Progenitor cell of endocrine pancreas (in vitro differentiated cells): ENCODE data around the gene CCDC190. TPM values are rescaled to one million over a fixed set of nuclear protein-coding genes. Genes with fewer than 3 reads are reported as not detected.

Source experiments
- DNase-seq: peaks from one replicate; pipeline ENCODE4 v3.0.0; 2021; ENCODE audit warnings: low spot score; ENCODE audit not compliant: unreplicated experiment
- H3K27ac Mint-ChIP-seq: 2 replicates; pipeline ENCODE4 v1.8.0; 2021; ENCODE audit warnings: mild to moderate bottlenecking, moderate library complexity, mixed read lengths
- H3K27me3 Mint-ChIP-seq: 2 replicates; pipeline ENCODE4 v1.8.0; 2021; ENCODE audit warnings: mixed read lengths
- H3K36me3 Mint-ChIP-seq: 2 replicates; pipeline ENCODE4 v1.8.0; 2022; ENCODE audit warnings: mixed read lengths; ENCODE audit not compliant: insufficient read depth
- H3K4me1 Mint-ChIP-seq: 2 replicates; pipeline ENCODE4 v1.8.0; 2021; ENCODE audit warnings: low read depth, mixed read lengths
- H3K4me3 Mint-ChIP-seq: 2 replicates; pipeline ENCODE4 v1.8.0; 2021; ENCODE audit warnings: low read depth, mild to moderate bottlenecking, moderate library complexity, mixed read lengths
- H3K9me3 Mint-ChIP-seq: 2 replicates; pipeline ENCODE4 v1.8.0; 2021; ENCODE audit warnings: low read depth, mixed read lengths
- CTCF ChIP-seq: fragments of 200-600 bp; sonication (generic); IDR thresholded peaks from one replicate; pipeline ENCODE4 v1.5.0; 2021; ENCODE audit warnings: antibody characterized with exemption, mild to moderate bottlenecking; ENCODE audit not compliant: unreplicated experiment
- total RNA-seq: library from RNA; stranded (reverse); gene quantifications from 2 replicates; pipeline ENCODE4 v1.2.1, GENCODE V29; 2021

Gene CCDC190
- total RNA-seq, 1 donor from 2014 or later: 0.19 TPM

- peaks cover 18% of the 10 kb centered on the region for H3K36me3 Mint-ChIP-seq
- no peak overlapping the region for H3K27ac Mint-ChIP-seq
- peaks cover 8% of the 10 kb centered on the region for H3K4me1 Mint-ChIP-seq
- DNase-seq: no peak
- TF ChIP-seq CTCF: no peak
- no peak overlapping the region for H3K4me3 Mint-ChIP-seq
- no peaks in the 10 kb centered on the region for H3K27me3 Mint-ChIP-seq
- H3K9me3 Mint-ChIP-seq: peaks cover 29% of the 10 kb centered on the region
These were observed 8.0 kb upstream of the CCDC190 start for GRCh38 chr1:162868972-162869371.

GRCh38 chr1:162861625-162862024 lies 650 bp upstream of the CCDC190 start:
- no peak for DNase-seq
- Mint-ChIP-seq H3K4me3 (no peak overlapping the region), H3K36me3 (no peaks in the 10 kb centered on the region), H3K4me1 (peaks cover 17% of the 10 kb centered on the region), H3K27me3 (peaks cover 1% of the 10 kb centered on the region), H3K27ac (peak overlapping the region; percentile 57), H3K9me3 (no peaks in the 10 kb centered on the region)
- TF ChIP-seq CTCF: no peak

GRCh38 chr1:162859191-162859590 lies 1.8 kb downstream of the CCDC190 start:
- Mint-ChIP-seq H3K4me1 (peaks cover 19% of the 10 kb centered on the region), H3K27ac (no peak overlapping the region), H3K27me3 (peaks cover 3% of the 10 kb centered on the region), H3K9me3 (no peaks in the 10 kb centered on the region), H3K36me3 (no peaks in the 10 kb centered on the region), H3K4me3 (no peak overlapping the region)
- no peak for DNase-seq
- TF ChIP-seq CTCF: no peak

- no peak for DNase-seq
- TF ChIP-seq CTCF: no peak
- Mint-ChIP-seq H3K27ac (no peak overlapping the region), H3K27me3 (peaks cover 3% of the 10 kb centered on the region), H3K4me1 (peaks cover 19% of the 10 kb centered on the region), H3K4me3 (no peak overlapping the region), H3K36me3 (no peaks in the 10 kb centered on the region), H3K9me3 (no peaks in the 10 kb centered on the region)
These were observed 3.1 kb downstream of the CCDC190 start for GRCh38 chr1:162857850-162858249.

- Mint-ChIP-seq H3K36me3 (no peaks in the 10 kb centered on the region), H3K4me3 (no peak overlapping the region), H3K4me1 (peaks cover 10% of the 10 kb centered on the region), H3K9me3 (no peaks in the 10 kb centered on the region), H3K27me3 (peaks cover 3% of the 10 kb centered on the region), H3K27ac (no peak overlapping the region)
- TF ChIP-seq CTCF: no peak
- no peak for DNase-seq
These were observed 4.7 kb downstream of the CCDC190 start for GRCh38 chr1:162856260-162856659.
